G401.6 (cell line): ENCODE data around the gene ZNRF3.
"Not testable (repeated sequence)": the region's sequence is repeated elsewhere in the genome, so short reads cannot be mapped to it uniquely, and the experiment has no call there.

Experiments used
- FAIRE-seq: peaks from 2 replicates; lab custom pipeline; 2012; peaks lifted over from hg19 to GRCh38; lab: Jason Lieb, UNC

Gene ZNRF3

DNA sequence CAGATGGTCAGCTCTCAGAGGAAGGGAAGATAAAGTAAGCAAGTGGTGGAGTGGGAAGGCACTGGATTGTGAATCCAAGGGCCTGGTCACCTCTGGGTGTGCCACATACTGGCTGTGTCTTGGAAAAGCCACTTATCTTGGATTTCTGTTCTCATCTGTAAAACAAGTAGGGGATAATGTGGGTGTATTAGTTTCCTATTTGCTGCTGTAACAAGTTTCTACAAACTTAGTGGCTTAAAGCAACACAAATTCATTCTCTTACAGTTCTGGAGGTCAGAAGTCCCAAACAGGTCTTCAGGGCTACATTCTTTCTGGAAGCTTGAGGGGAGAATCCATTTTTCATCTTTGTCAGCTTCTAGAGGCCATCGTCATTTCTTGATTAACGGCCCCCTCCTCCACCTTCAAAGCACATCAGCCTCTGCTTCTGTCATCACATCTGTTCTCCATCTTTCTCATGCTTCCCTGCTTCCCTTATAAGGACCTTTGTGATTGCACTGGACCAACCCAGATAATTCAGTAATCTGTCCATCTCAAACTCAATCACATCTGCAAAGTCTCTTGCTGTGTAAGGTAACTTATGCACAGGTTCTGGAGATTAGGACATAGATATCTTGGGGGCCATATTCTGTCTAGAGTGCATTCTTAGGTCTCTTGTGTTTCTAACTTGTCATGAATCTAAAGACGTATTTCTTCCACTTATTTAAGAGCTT, 102.4 kb downstream of the ZNRF3 start:
- no peak for FAIRE-seq

DNA sequence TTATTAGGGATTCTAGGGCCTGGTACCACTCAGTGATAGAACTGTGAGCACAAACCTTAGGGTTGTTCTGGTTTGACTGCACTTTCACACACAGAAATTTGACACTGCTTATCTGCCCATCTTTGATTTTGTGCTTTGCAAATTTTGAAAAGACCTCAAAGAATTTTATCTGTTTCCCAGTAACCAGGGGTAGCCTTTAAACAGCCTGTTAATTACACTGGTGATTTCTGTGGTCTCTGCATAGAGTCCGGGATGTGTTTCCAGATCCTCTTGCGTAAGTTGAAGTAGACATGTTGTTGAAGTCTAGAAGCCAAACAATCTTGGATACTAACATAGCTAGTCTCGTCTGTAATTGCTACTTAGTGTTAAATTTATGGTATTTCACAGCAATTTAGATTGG, 103.0 kb downstream of the ZNRF3 start:
- no peak for FAIRE-seq

DNA sequence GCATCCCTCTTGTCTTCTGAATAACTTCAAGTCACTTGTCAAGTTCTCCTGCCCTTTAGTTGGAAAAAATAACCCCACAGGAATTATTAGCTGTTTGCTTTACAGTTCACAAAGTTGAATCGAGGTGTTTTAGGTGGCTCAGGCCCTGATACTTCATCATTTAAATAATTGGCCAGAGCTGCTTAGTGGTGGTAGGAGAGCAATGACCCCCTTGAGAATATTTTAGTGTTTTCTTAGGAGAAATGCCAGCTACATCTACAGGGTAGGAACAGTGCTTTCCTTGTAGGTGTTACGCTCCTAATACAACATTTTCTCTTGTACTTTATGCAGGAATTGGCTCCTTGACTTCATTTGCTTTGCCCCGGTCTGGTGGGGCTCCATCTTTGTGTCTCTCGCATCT, 105.1 kb downstream of the ZNRF3 start:
- FAIRE-seq = no peak

DNA sequence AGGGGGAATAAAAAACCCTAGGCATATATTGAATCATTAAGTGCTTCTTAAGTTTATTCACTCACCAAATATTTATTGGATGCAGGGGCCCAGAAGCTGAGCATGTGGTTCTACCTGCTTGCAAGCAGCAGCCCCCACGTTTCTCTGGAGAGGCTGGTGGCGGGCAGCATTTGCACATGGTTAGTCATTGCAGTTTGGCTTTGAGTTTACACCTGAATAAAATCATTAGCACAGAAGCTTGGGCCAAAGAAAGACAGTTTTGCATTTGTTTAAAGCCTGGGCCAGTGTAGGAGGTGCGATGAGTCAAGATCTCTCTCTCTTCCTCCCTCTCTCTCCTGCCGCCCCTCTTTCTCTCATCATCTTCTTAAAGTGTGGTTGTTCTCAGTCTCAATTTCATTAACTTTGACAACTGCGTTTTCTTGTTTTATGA, 105.7 kb downstream of the ZNRF3 start:
- no peak for FAIRE-seq

DNA sequence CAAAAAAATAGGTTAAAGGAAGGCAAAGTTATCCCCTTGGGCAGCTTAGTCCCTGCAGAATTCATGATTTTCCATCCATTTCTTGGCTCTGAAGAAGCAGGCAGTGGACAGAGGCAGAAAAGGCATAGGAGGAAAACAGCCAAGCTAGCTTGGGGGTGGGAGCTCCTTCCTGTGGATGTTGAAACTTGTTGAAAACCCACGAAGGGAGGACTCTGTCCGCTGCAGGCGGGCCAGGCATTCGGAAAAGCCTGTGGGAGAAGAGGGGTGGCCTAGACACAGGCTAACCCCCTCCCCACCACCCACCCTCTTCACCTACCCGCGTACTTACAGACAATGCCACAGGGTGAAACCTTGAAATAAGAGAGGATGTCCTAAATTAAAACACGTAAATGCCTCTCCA, 106.1 kb downstream of the ZNRF3 start:
- no peak for FAIRE-seq

DNA sequence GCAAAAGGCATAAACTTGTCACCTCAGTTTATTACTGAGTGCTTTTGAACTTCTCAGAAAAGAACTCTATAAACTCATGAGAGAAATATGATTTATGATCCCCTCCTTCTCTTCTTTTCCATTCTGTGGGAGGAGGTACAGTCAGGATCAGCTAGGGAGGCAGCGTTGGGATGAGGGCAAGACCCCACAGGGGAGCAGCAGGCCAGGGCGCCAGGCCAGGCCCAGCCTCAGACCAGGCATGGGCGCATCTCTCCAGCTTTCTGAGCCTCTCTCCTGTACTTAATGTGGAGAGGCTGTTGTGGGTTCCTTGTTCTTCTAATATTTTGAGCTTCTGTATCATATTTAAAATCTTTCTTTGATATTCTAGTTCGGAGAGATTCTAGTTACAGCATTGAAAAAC, 106.5 kb downstream of the ZNRF3 start:
- FAIRE-seq = no peak

DNA sequence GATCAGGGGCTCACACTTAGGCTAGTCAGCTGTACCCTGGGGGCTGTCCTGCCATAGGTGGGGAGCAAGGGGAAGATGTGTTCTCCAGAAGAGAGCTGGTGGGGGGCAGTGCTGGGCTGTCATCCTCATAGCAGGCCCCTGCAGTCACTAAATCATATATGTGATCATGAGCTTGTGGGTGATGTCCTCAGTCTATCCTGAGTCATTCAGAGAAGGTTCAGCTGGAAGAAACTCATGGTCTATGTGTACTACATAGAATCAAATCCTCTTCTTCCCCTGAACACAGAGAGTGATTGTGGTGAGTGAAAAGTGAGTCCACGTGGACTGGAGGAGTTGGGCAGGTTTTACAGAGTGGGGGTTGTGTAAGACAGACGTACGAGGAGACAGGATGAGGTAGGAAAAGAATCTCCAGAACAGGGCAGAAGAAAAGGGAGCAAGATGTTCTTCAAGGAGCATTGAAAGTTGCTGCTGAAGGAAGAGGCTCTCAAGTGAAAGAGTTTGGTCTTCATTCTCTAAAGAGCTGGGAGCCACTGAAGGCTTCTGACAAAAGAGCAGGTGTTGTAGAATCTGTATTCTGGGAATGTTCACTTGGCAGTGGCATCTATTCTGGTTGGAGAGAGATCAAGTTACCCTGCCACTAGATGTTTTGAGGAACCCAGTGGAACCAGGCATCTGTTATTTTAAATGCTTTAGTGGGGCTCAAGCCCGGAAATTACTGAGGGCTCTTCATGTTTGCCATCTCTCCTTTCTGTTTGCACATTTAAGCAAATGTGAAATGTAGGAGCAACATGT, 109.4 kb downstream of the ZNRF3 start:
- no peak for FAIRE-seq

DNA sequence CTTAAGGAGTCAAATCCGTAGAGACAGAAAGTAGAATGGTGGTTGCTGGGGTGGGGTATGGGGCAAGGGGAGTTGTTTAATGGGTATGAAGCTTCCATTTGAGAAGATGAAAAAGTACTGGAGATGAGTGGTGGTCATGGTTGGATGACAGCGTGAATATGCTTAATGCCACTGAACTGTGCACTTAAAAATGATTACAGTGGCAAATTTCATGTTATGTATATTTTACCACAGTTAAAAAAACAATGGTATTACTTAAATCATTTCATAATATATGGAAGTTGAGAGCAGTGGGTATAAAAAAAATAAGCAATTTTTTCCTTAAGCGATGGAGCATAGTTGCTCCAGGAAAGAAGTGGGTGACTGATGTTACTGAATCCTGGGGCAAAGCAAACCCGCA, 111.2 kb downstream of the ZNRF3 start:
- no peak for FAIRE-seq

DNA sequence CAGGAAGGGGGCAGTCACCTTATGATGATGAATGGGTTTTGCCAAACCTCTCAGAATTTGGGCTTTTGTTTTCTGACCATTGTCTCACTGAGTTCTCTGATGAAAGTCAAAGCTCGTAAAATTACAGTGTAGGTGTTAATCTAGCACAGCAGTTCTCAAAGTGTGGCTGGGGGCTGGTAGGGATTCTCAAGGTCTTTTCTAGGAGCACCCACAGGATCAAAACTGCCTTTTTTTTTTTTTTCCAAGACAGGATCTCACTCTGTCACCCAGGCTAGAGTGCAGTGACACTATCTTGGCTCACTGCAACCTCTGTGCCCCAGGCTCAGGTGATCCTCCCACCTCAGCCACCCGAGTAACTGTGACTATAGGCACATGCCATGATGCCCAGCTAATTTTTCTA, 112.2 kb downstream of the ZNRF3 start:
- FAIRE-seq = no peak

DNA sequence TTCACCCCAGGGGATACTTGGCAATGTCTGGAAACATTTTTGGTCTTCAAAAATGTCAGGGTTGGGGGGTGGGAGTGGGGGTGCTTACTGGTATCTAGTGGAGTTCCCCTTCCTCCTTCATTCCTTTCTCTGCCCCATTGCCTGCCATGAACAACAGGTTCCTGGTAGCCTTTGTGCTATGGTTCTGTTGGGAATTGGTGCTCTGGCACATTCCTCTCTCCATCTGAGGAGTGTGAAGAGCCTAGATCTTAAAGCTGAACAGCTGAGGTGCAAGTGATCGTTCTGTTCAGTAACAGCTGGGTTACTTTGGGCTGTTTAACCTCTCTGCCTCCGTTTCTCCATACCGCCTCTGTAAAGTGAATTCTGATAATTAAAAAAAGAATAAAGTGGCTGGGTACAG, 114.0 kb downstream of the ZNRF3 start:
- FAIRE-seq = no peak

DNA sequence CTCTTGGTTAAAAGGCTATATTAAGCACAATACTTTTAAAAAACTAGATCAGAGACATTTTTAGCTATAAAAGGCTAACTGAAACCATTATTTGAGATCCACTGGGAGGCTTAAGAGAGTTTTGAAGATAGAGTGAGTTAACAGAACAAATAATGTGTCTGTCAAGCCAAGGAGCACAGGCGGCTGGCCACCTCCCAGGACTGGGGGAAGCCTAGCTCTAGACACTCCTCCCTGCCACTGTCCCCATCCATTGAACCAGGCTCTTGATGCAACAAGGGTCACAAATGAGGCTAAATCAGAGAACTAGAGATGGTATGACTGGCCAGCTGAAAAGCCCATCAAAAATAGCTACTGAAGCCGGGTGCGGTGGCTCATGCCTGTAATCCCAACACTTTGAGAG, 115.3 kb downstream of the ZNRF3 start:
- no peak for FAIRE-seq

DNA sequence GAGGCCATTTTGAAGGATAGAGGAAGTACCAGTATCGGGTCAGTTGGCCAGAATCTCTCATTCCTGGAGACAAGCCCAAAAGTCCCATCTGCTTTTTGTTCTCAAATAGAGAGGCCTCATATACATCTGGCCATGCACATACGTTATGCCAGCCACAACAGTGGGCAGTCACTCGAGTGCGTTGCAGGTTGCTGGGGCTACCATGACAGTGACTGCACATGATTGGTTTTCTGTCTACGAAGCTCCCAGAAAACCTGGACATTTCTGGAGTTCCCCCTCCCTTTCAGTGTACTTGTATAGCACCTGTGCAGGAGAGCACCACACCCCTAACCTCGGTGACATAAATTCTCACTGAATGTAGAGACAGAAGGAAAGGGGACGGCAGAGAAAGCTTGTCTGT, 116.1 kb downstream of the ZNRF3 start:
- FAIRE-seq = no peak

DNA sequence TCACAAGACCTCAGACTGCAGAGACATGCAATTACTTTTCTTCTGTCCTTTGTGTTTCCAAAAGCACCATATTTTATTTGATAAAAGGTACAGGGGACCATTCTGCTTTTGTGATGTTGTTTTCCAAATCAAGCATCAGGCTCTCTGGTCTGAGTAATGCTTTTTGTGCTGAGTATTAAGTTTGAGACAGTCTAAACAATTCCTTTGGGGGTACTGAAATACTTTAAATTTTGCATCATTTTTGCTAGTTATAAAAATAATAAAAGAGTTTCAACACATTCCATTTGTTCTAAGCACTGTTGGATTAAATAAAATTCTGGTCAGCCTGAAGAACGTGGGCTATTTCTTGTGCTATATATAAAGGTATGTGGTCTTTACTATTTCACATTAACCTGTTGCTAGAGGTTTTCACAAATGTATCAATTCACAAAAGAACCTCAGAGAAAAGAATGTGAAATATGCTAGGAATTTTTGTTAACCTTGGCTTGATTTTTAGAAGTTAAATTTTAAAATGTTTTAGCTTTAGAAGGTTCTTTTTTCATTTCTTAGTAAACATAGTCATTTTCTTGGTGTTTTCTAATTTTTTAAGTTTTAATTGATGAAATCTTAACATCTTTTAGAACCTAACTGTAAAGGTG, 116.7 kb downstream of the ZNRF3 start:
- peak; percentile 86 for FAIRE-seq

DNA sequence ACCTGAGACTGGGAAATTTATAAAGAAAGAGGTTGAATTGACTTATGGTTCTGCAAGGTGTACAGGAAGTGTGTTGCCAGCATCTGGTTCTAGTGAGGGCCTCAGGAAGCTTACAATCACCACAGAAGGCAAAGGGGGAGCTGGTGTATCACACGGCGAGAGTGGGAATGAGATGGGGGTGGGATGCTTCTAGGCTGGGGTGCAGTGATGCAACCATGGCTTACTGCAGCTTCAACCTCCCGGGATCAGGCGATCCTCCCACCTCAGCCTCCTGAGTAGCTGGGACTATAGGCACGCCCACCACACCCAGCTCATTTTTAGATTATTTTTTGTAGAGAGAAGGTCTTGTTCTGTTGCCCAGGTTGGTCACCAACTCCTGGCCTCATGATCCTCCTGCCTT, 117.3 kb downstream of the ZNRF3 start:
- FAIRE-seq = no peak

DNA sequence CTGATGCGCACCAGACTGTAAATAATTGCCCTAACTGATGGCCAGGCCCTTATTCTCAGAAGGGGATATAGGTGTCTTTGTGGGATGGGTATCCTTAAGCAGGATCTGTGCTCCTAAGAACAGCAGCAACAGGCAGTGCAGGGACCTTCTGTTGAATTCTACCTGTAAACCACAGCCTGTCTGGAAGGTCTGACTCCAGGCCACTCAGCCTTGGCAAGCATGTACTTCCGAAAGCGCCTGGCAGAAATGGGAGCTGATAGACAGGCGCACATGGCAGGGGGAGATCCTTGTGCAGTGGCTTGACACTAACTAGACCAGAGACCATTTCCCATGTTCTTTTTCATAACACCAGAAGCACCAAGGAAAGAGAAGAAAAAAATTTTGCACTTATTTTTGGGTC, 119.2 kb downstream of the ZNRF3 start:
- no peak for FAIRE-seq

DNA sequence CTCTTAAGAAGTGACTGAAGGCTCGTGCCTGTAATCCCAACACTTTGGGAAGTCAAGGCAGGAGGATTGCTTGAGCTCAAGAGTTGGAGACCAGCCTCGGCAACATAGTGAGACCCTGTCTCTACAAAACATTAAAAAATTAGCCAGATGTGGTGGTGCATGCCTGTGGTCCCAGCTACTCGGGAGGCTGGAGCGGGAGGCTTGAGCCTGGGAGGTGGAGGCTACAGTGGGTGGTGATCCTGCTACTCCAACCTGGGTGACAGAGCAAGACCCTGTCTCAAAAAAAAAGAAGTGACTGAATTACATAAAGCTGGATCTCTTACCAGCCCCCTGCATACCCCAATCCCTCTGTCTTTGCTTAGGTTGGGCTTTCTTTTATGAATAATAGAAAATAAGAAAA, 120.2 kb downstream of the ZNRF3 start:
- no peak for FAIRE-seq

DNA sequence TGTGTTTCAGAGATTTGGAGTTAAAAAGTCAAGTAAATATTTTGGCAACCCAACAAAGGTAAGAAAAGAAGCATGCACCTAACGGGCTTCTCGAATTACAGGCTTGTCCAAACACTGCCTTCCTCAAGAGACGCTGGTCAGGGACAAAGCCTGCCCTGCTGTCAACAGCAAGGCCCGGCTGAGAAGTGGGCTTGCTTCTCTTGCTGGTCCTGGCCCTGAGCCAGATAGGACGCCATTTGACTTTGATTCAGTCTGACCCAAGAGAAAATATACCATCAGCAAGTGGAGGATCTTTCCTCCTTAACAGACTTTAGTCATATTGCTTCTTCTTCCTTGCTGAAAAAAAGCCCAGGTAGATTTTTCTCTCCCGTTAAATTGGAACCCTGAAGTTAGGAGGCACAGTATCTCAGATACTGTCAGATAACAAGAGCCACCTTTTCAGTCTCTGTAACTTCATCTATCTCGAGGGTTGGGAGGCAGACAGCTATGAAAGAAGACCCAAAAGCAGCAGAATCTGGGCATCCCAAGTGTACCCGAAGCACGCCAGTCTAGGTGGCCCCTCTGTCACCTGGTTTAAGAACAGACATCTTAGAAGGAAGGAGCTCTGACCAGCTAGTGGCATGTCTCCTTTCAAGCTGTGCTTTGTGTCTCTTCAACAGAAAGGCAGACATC, 120.7 kb downstream of the ZNRF3 start:
- no peak for FAIRE-seq

DNA sequence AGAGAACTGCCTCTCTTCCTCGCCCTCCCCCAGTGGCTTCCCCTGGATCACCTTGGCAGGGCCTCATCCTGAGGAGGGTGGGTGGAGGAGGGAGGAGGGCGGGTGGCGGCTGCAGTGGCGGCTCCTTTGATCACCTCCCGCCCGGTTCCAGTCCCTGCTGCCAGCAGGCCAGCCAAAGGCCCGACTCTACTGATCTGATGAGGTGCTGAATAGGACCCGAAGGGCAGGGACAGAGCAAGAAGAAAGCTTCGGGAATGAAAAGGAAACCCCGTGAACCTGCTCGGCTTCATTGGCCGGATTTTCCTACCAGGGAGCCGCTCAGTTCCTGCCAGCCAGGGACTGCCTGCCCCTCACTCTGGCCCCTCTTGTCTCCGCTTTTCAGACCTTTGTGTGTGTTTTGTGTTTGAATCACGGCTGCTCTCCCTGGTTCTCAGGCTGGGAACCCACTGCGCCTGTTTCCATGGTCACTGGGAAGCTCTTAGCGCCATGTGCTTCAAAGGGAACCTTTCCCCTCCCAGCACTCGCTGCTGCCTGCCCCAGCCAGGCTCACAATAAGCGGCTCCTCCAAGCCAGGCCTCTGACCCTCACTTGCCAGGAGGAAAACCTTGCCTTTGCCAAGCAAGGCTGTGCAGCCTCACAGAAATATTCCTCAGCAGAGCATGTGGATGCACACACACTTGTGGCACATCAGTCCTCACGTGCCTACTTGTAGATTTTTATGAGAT, 121.4 kb downstream of the ZNRF3 start:
- FAIRE-seq = no peak

DNA sequence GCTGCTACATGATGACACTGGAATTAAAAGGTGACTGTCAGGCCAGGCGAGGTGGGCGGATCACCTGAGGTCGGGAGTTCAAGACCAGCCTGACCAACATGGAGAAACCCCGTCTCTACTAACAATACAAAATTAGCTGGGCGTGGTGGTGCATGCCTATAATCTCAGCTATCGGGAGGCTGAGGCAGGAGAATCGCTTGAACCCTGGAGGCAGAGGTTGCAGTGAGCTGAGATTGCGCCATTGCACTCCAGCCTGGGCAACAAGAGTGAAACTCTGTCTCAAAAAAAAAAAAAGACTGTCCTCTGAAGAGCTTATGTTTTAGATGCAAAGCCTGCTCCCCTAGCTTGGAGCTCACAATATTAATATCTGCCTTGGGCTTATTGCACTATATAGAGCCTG, 122.4 kb downstream of the ZNRF3 start:
- not testable (repeated sequence) for FAIRE-seq

DNA sequence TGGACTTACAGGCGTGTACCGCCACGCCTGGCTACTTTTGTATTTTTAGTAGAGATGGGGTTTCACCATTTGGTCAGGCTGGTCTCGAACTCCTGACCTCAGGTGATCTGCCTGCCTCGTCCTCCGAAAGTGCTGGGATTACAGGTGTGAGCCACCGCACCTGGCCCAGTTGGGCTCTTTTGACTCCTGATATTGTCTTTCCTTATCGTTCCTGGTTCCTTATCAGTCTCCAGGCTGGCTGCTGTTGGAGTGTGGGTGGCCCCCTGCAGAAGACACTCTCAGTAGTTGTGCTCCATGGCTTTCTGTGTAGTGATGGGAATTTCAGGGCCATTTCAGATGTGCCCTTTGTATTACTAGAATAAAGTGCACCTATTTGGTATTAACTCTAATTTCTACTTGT, 123.0 kb downstream of the ZNRF3 start:
- FAIRE-seq = no peak

DNA sequence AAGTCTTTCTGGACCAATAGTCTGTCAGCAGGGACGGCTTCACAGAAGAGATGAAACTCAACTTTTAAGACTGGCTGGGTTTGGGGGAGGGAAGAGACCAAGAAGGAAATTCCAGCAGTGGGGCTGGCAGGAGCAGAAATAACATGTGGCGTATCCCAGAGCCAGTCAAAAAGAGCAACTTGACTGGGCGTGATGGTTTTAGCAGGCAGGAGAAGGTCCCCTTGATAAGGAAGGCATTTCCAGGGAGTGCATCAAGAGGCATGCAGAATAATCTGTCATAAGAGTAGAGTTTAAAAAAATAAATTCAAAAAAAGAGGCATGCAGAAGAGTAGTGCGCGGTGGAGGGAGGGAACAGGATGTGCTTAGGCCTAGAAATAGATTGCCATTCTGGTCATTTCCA, 125.8 kb downstream of the ZNRF3 start:
- FAIRE-seq = no peak
